ENCODE data around the gene EFCAB8. TPM values are rescaled to one million over a fixed set of nuclear protein-coding genes. Genes with fewer than 3 reads are reported as not detected.

EFCAB8 gene
- total RNA-seq, 1 donor from 2014 or later = 1.1 TPM

DNA sequence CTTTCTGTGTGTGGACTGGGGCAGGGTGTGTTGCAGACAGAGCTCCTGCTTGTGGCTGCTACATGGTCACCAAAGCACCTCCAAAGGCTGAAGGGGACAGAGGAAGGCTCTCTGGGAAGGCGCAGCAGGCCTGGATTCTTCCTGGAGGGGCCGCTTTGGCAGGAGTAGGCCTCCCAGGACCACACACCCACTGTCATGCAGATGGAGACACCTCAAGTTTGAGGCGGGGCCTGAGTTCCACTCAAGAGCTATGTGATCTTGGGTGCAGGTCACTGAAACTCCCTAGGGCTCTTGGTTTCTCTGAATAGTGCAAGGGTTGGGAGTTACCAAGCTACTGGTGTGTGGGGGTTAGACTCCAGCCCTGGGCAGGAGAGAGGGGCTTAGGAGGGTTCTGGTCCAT is 27.9 kb downstream of the EFCAB8 start:
- H3K9me3 Mint-ChIP-seq (ENCODE audit: unreplicated experiment) = no peaks in the 10 kb centered on the region
- peaks cover 6% of the 10 kb centered on the region for H3K4me1 Mint-ChIP-seq (ENCODE audit: unreplicated experiment)
- no peak overlapping the region for H3K27ac Mint-ChIP-seq (ENCODE audit: unreplicated experiment)
- TF ChIP-seq, protein P1, sequence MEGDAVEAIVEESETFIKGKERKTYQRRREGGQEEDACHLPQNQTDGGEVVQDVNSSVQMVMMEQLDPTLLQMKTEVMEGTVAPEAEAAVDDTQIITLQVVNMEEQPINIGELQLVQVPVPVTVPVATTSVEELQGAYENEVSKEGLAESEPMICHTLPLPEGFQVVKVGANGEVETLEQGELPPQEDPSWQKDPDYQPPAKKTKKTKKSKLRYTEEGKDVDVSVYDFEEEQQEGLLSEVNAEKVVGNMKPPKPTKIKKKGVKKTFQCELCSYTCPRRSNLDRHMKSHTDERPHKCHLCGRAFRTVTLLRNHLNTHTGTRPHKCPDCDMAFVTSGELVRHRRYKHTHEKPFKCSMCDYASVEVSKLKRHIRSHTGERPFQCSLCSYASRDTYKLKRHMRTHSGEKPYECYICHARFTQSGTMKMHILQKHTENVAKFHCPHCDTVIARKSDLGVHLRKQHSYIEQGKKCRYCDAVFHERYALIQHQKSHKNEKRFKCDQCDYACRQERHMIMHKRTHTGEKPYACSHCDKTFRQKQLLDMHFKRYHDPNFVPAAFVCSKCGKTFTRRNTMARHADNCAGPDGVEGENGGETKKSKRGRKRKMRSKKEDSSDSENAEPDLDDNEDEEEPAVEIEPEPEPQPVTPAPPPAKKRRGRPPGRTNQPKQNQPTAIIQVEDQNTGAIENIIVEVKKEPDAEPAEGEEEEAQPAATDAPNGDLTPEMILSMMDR (IDR thresholded peaks at IDR 0.05; ENCODE audit: unreplicated experiment) = no peak
- peaks cover 5% of the 10 kb centered on the region for H3K27me3 Mint-ChIP-seq (ENCODE audit: unreplicated experiment)
- no peak for DNase-seq (ENCODE audit: low spot score)
- no peak overlapping the region for H3K4me3 Mint-ChIP-seq (ENCODE audit: unreplicated experiment)
- peaks cover 3% of the 10 kb centered on the region for H3K36me3 Mint-ChIP-seq (ENCODE audit: low read depth, unreplicated experiment)

DNA sequence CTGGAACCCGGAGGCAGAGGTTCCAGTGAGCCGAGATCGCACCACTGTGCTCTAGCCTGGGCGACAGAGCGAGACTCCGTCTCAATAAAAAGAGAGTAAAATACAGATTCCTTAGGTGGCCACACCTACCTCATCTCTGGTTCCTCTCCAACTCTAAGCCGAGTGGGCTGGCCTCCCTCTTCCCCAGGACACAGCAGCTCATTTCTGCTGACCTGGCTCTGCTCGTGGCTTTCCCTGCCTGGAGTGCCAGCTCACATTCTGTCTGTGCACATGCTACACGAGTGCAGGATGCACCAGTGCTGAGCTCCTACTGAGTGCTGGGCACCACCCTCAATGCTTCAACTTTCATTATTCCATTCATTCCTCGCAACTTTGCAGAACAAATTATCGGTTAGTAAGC is 28.8 kb downstream of the EFCAB8 start:
- H3K9me3 Mint-ChIP-seq (ENCODE audit: unreplicated experiment) = no peaks in the 10 kb centered on the region
- H3K36me3 Mint-ChIP-seq (ENCODE audit: low read depth, unreplicated experiment) = peaks cover 3% of the 10 kb centered on the region
- TF ChIP-seq, protein P1 (IDR thresholded peaks at IDR 0.05; ENCODE audit: unreplicated experiment) = no peak
- no peak overlapping the region for H3K27ac Mint-ChIP-seq (ENCODE audit: unreplicated experiment)
- peaks cover 6% of the 10 kb centered on the region for H3K27me3 Mint-ChIP-seq (ENCODE audit: unreplicated experiment)
- H3K4me3 Mint-ChIP-seq (ENCODE audit: unreplicated experiment) = no peak overlapping the region
- peaks cover 6% of the 10 kb centered on the region for H3K4me1 Mint-ChIP-seq (ENCODE audit: unreplicated experiment)
- no peak for DNase-seq (ENCODE audit: low spot score)

DNA sequence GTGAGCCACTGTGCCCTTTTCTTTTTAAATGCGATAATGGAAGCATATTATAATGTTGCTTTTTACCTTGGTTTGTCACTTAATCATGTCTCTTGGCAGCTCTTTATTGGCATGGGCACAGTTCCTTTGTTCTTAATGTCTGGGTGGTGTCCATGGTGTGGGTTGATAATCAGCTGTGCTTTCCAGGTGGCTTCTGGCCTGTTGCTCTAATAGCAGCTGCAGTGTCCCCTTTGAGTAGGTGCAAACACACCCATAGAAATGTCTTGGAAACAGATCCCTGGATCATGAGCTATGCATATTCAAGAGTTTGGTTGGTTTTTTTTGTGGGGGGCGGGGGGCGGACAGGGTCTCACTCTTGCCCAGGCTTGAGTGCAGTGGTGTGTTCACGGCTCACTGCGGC is 29.9 kb downstream of the EFCAB8 start:
- H3K27ac Mint-ChIP-seq (ENCODE audit: unreplicated experiment) = no peak overlapping the region
- H3K4me1 Mint-ChIP-seq (ENCODE audit: unreplicated experiment) = peaks cover 6% of the 10 kb centered on the region
- TF ChIP-seq, protein P1 (IDR thresholded peaks at IDR 0.05; ENCODE audit: unreplicated experiment) = no peak
- no peak for DNase-seq (ENCODE audit: low spot score)
- H3K9me3 Mint-ChIP-seq (ENCODE audit: unreplicated experiment) = no peaks in the 10 kb centered on the region
- peaks cover 3% of the 10 kb centered on the region for H3K36me3 Mint-ChIP-seq (ENCODE audit: low read depth, unreplicated experiment)
- H3K4me3 Mint-ChIP-seq (ENCODE audit: unreplicated experiment) = no peak overlapping the region
- peaks cover 7% of the 10 kb centered on the region for H3K27me3 Mint-ChIP-seq (ENCODE audit: unreplicated experiment)

DNA sequence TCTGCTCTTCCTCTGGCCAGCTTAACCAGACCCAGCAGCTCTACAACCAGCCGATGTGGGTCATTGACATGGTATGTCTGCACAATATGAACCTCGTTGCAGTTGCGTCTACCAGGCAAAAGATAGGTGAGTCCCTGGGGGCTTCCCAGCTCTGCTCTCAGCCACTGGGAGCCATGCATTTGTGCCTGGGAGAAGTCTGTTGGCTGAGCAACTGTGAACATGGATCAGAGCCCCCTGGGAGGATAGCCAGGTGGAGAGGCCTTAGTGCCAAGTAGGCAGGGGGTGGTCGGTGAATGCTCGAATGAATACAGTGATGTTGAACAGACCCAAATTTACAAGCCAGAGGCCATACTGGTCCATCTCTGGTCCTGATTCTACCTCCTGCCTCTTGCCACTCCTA is 30.6 kb downstream of the EFCAB8 start:
- TF ChIP-seq, protein P1 (IDR thresholded peaks at IDR 0.05; ENCODE audit: unreplicated experiment) = no peak
- no peak overlapping the region for H3K27ac Mint-ChIP-seq (ENCODE audit: unreplicated experiment)
- no peak for DNase-seq (ENCODE audit: low spot score)
- no peaks in the 10 kb centered on the region for H3K9me3 Mint-ChIP-seq (ENCODE audit: unreplicated experiment)
- H3K4me3 Mint-ChIP-seq (ENCODE audit: unreplicated experiment) = no peak overlapping the region
- H3K27me3 Mint-ChIP-seq (ENCODE audit: unreplicated experiment) = peaks cover 6% of the 10 kb centered on the region
- H3K36me3 Mint-ChIP-seq (ENCODE audit: low read depth, unreplicated experiment) = peaks cover 3% of the 10 kb centered on the region
- H3K4me1 Mint-ChIP-seq (ENCODE audit: unreplicated experiment) = peaks cover 6% of the 10 kb centered on the region

DNA sequence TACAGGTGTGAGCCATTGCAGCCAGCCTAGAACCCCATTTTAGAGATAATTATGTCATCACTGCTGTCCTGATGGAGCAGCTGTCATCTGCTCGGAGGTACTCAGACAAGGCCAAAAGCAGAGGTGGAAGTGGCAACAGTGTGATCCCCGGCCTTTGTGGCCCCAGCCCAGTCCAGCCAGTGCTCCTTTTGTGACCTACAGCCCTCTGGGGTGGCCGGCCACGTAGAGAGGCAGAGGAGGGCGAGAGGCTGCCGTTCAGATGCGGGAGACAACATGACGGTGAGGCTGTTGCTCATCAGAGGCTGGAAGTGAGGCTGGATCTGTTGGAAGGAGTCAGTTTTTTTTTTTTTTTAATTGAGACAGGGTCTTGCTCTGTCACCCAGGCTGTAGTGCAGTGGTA is 32.8 kb downstream of the EFCAB8 start:
- peaks cover 3% of the 10 kb centered on the region for H3K36me3 Mint-ChIP-seq (ENCODE audit: low read depth, unreplicated experiment)
- H3K27me3 Mint-ChIP-seq (ENCODE audit: unreplicated experiment) = peaks cover 6% of the 10 kb centered on the region
- TF ChIP-seq, protein P1 (IDR thresholded peaks at IDR 0.05; ENCODE audit: unreplicated experiment) = no peak

More for the DNA sequence above, 32.8 kb downstream of the EFCAB8 start:
- Mint-ChIP-seq H3K4me3 (ENCODE audit: unreplicated experiment) (no peak overlapping the region), H3K4me1 (ENCODE audit: unreplicated experiment) (peaks cover 6% of the 10 kb centered on the region), H3K9me3 (ENCODE audit: unreplicated experiment) (no peaks in the 10 kb centered on the region), H3K27ac (ENCODE audit: unreplicated experiment) (no peak overlapping the region)
- DNase-seq (ENCODE audit: low spot score) = no peak

Data from endothelial cell (in vitro differentiated cells).